Measurements from ENCODE around the gene OR5B3. TPM values are rescaled to one million over a fixed set of nuclear protein-coding genes. Genes with fewer than 3 reads are reported as not detected.
"Not testable (repeated sequence)": the region's sequence is repeated elsewhere in the genome, so short reads cannot be mapped to it uniquely, and the experiment has no call there.

The OR5B3 gene
- not detected for total RNA-seq
- long read RNA-seq = 0 reads

DNA sequence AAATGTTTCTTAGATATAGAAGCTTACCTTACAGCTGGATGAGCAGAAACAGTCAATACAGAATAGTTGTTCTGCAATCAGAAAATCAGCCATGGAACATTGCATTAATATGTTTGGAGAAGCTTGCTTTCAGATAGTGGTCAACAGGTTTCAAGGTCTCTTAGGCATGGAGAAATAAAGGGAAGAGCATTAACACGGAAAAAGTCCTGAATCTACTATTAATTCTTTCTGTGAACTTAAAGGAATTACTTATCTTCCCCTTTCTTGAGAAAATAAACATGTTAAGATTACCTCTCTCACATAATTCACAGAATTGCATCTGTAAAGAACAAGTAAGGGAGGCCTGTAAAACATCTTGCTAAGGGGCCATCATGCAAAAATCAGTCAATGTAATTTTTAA is at the start of gene OR5B3:
Gene OR5B3, minus strand, starts transcription at position 101 of the 400 bp plus-strand sequence. CDS start 3,465 bp downstream, outside the sequence.
- DNase-seq (no peak), ATAC-seq (ENCODE audit: poor library complexity) (no peak)
- intact Hi-C loops (cut with DNase I) = no loop called here

DNA sequence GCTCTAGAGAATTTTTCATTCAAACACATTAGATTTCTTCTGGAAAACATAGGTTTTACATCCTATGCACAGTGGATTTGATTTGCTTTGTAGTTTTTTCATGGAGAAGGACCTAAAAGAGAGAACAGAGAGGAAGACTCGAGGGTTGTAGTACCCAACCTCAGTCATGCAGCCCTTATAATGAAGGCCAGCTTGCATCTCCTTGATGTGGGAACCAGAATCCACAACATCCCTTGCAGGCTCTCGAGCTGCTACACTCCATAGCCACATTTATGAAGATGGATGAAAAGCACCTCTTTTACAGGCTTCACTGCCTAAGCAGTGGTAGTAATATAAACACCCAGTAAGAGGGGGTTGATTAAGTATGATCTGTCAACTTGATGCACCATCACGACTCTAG is 44.9 kb upstream of the OR5B3 start:
- intact Hi-C loops (cut with DNase I) = no loop called here
- DNase-seq (no peak), ATAC-seq (ENCODE audit: poor library complexity) (no peak)

DNA sequence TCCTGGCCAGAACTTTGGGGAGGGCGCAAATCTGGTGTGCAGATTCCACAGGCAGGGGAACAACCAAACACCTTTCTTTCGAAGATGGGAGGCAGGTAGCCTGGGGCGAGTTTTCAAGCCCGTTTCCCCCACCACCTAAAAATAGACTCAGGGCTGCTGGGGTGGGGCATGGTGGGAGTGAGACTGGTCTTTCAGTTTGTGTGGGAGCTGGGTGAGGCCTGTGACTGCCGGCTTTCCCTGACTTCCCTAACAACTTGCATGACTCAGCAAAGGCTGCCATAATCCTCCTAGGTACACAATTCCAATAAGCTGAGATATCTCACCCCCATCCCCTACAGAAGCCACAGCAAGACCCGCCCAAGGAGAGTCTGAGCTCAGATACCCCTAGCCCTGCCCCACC is 39.6 kb upstream of the OR5B3 start:
- intact Hi-C loops (cut with DNase I) = no loop called here
- no peak for DNase-seq
- no peak for ATAC-seq (ENCODE audit: poor library complexity)

DNA sequence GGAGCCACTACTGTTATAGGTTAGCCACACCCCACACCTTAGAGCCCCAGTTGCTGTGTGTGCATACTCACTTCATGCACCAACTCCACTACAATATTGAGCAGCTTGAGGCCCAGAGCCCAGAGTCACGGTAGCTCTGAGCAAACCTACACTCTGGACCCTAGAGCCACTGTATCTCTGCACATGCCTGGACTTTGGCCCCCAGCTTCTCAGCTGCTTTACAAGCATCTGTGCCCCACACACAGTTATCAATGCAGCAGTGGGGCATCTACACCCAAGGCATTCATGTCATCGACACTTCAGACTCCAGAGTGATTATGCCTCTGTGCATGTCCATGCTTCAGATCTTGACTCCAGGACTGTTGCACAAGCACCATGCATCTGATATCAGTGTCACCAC is 37.6 kb upstream of the OR5B3 start:
- intact Hi-C loops (cut with DNase I) = no loop called here
- no peak for DNase-seq
- no peak for ATAC-seq (ENCODE audit: poor library complexity)

DNA sequence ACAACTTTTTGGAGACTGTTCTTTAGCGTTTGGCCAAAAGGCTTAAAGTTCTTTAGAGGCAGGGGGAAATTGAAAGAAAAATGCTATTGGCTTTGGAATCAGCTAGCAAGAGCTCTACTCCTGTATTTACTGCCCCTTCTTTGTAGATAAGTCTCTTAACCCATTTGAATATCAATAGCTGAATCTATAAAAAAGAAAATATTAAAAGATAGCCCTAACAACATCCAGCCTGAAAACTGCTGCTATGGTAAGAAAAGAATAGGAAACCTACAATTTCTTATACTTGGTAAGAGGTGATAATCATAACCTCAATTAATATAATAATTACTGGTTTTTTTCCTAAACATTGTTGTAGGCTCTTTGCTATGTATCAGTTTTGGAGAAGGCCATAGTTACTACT is 35.5 kb upstream of the OR5B3 start, which contains the start of gene OR5B12:
Gene OR5B12, minus strand, starts transcription at position 101 of the 400 bp plus-strand sequence. CDS start 2,085 bp downstream, outside the sequence.
- intact Hi-C loops (cut with DNase I) = no loop called here
- no peak for ATAC-seq (ENCODE audit: poor library complexity)
- no peak for DNase-seq

DNA sequence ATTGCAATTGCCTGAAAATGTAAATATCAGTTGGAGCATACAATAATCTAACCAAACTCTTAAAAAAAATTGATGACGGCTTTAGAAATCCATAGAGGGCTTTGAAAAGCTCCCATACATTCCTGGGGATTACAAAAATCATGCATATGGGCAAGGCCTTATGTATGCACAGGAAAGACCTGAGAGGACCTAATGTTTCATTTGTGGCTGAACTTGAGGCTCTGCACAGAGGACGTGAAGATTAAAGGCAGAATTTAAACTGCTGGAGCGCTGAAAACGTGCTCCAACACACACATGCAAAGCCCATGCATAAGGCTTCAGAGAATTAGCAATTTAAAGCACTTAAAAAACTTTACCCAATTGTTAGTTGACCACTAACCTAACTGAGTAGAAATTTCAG is 31.8 kb upstream of the OR5B3 start:
- no peak for DNase-seq
- intact Hi-C loops (cut with DNase I) = no loop called here
- no peak for ATAC-seq (ENCODE audit: poor library complexity)

DNA sequence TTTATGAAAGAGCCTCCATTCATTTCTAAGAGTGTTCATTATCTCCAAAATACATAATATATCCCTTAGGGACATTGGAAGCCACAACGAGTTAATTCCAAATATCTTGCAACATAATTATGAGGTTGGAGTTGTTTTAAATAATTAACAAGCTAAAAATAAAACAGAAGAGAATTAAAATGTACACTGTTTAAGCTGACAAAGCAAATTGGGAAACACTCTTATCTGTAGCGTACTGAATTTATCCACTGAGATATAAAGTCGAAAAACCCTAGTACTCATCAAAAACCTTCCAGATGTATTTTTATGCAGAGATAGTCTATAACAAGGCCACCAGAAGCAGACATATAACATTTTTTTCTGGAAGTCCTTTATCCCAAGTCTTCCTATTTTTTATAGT is 27.5 kb upstream of the OR5B3 start:
- no peak for DNase-seq
- no peak for ATAC-seq (ENCODE audit: poor library complexity)
- intact Hi-C loops (cut with DNase I) = no loop called here

DNA sequence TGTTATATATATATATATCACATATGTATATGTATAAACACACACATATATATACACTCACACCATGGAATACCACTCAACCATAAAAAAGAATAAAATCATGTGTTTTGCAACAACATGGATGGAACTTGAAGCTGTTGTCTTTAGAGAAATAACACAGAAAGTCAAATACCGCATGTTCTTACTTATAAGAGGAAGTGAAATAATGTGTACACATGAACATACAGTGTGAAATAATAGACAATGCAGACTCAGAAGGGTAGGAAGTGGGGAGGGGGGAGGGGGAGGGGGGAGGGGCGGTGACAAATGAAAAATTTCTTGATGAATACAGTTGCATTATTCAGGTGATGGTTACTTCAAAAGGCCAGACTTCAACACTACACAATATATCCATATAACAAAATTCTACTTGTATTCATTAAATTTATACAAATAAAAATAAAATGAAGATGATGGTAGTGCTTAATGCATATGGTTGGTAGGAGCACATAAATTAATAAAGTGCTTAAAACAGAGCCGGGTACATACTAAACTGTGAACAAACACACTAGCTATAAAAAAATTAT is 27.0 kb upstream of the OR5B3 start:
- no peak for DNase-seq
- ATAC-seq (ENCODE audit: poor library complexity) = no peak
- intact Hi-C loops (cut with DNase I) = no loop called here

DNA sequence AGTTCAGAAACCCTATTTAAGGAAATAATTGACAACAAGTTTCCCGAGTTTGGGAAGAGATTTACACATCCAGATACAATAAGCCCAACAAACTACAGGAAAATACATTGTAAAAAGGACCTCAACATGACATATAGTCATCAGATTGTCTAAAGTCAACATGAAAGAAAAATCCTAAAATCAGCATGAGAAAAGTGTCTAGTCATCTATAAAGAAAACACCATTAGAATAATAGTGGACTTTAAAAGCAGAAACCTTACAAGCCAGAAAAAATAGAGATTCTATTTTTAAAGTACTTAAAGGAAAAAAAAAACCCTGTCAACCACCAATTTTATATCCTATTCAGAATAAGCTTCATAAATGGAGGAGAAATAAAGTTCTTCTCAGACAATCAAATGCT is 22.6 kb upstream of the OR5B3 start:
- intact Hi-C loops (cut with DNase I) = no loop called here
- DNase-seq = no peak
- ATAC-seq (ENCODE audit: poor library complexity) = no peak

DNA sequence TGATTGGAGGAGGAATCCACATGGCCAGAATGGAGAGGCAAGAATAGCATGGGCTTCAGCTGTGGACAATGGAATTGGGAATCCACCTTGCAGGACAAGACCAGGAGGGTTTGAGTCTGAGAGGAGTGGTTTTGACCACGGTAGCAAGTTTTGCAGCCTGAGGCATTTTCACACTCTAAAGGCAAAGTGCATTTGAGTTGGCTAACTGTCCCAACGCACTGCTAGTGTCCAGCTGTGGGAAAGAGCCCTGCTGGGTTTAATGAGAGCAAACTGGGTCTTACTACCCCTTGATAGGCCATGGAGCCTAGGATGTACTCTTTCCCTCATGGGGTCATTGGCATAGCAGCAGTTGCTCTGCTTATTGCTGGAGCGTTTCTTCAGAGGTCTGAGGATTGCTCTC is 21.3 kb upstream of the OR5B3 start, which contains the start of gene OR5B2:
Gene OR5B2, minus strand, starts transcription at position 101 of the 400 bp plus-strand sequence. CDS start 4,860 bp downstream, outside the sequence.
- ATAC-seq (ENCODE audit: poor library complexity) = no peak
- intact Hi-C loops (cut with DNase I) = no loop called here
- no peak for DNase-seq

DNA sequence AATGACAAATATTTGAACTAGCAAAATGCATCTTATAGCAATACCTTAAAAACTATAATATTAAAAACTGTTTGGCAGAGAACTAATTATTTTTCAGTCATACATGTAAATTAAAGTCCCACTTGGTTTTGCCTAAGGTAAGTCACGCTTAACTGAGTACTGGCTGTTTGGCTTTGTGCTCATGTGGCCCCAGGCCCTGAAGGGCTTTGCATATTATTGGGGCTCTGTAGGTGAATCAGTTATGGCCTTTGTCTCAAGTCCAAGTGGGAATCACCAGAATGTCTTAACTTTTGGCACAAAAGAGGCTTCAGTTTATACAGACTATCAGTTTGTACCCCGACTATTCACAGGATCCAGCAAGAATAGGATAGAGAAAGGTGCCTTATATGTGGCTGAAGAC is 7.1 kb downstream of the OR5B3 start:
- ATAC-seq (ENCODE audit: poor library complexity); DNase-seq; intact Hi-C loops (cut with DNase I): not testable (repeated sequence)

DNA sequence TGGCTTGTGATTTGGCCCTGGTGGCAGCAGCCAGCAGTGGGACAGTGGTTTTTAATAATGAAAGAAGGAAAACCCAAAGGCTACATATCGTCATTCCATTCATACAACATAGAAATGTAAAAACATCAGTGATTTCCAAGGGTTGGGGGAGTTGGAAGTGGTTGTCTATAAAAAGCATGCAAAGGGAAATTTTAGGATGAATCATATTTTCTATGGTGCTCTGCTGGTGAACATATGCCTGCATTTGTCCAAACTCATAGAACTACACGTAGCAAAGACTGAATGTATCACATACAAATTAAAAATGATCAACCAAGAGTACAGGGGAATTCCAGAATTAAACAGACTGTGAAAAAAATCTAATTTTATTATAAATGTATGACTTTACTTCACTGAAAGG is 11.1 kb downstream of the OR5B3 start:
- intact Hi-C loops (cut with DNase I) = no loop called here
- no peak for DNase-seq
- no peak for ATAC-seq (ENCODE audit: poor library complexity)

DNA sequence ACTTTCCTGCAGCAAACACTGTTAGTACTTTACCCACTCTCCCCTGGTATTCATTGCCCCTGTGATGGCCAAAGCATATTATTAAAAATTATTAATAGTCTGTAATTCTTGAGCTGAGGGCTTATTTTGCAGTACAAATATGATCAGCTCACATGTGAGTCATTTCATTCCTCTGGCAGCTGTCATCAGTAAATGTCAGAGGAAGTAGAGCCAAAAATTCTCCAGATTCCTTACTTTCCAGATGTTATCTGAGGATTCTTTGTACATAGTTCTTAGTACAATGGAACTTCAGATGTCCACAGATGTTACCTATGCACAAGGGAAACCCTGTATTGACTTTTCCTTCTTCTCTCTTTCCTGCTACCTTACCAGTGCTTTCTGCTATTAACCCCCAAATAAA is 12.5 kb downstream of the OR5B3 start:
- ATAC-seq (ENCODE audit: poor library complexity) = no peak
- no peak for DNase-seq
- intact Hi-C loops (cut with DNase I) = no loop called here

DNA sequence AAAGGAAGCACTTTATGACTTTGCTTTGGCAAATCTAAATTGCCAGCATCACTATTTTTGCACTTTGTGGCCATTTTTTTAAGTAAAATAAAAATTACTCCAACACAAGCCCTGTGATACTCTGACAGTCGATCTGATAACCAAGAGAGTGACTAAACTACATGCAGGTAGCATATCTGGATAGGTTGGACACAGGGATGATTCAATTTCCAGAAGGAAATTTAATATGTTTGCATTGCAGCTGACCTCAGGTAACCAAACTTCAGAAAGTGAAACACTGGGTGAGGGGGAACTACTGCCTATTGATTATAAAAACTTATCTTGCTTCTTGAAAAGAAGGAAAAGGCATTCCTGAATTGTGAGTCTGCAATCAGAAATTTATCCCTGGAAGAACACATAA is 13.9 kb downstream of the OR5B3 start:
- ATAC-seq (ENCODE audit: poor library complexity) (no peak), DNase-seq (no peak)
- intact Hi-C loops (cut with DNase I) = no loop called here

DNA sequence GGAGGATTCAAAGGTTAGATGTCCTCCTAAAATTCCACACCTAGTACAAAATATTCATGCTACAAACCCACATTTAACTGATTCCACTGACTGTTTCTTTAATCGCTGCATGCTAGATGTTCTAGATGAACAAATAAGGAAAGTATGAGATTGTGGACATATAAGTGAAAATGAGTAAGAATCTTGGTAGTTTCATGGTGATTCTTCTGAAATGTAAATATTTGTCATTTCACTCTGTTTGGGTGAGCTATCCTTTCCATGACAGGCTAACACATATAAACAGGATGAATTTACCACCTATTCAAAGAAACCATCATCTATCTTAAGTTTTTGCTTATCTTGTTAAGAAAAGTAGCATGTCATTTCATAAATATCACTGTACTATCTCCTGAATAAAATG is 14.8 kb downstream of the OR5B3 start:
- ATAC-seq (ENCODE audit: poor library complexity) = no peak
- intact Hi-C loops (cut with DNase I) = no loop called here
- no peak for DNase-seq

DNA sequence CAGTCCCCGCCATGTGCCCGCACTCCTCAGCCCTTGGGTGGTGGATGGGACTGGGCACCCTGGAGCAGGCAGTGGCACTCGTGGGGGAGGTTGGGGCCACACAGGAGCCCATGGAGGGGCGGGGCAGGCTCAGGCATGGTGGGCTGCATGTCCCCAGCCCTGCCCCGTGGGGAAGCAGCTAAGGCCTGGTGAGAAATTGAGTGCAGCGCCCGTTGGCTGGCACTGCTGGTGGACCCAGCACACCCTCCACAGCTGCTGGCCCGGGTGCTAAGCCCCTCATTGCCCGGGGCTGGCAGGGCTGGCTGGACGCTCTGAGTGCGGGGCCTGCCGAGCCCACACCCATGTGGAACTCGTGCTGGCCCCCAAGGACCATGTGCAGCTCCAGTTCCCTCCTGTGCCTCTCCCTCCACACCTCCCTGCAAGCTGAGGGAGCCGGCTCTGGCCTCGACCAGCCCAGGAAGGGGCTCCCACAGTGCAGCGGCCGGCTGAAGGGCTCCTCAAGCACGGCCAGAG is 16.1 kb downstream of the OR5B3 start:
- intact Hi-C loops (cut with DNase I) = no loop called here

DNA sequence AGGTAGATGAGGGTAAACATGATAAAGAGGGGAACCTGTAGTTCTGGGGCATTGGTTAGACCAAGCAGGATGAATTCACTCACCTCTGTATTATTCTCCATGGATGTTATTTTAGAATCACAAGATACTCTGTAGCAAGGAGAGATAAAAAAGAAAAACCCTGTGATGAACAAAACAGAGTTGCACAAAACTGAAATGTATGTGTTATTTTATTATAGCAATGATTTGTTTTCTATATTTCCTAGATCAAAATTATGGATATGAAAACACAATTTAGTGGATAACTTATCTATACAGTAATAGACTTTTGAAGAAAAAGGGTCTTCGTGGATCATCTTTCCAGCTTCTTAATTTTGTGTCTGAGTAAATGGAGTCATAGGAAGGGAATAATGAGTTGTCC is 47.7 kb downstream of the OR5B3 start, which contains the start of gene OR5B17:
Gene OR5B17, minus strand, starts transcription at position 101 of the 400 bp plus-strand sequence. Its CDS starts 0 bp downstream, at position 101.
- ATAC-seq (ENCODE audit: poor library complexity) = no peak
- DNase-seq = no peak
- intact Hi-C loops (cut with DNase I) = no loop called here

More for the DNA sequence above, 16.1 kb downstream of the OR5B3 start:
- DNase-seq (no peak), ATAC-seq (ENCODE audit: poor library complexity) (no peak)

DNA sequence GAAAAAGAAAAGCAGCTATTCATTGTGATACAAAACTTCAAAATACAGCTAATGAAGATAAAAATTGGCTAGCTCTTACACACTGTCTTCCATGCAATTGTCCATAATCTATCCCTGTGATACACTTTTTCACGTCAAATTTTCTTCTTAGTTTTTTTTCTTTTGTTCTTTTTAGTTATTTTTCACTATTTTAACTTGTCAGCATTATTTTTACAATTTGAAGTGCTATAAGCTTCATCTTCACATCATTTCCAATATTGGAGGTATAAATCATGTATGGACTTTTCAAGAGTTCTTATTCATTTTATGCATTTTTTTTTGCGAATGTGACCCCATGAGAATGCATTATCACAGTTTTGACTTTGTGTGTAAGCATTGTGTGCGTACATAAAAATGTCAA is 51.9 kb downstream of the OR5B3 start:
- no peak for ATAC-seq (ENCODE audit: poor library complexity)
- DNase-seq = no peak
- intact Hi-C loops (cut with DNase I) = no loop called here

Measured in Right ventricle myocardium superior (tissue), 1 donor.